CD14-positive monocyte (primary cell): ENCODE data around the gene SRSF12. TPM values are rescaled to one million over a fixed set of nuclear protein-coding genes. Genes with fewer than 3 reads are reported as not detected.

Experiments
- DNase-seq, 3 donors: peaks; one replicate each; pipeline ENCODE4 v3.0.0-alpha.2; 2011 to 2022
- H2AFZ ChIP-seq: 2 replicates; pipeline ENCODE4 v1.6.0; 2012; ENCODE audit warnings: mild to moderate bottlenecking, low read depth, low read length, inconsistent platforms; ENCODE audit not compliant: insufficient read depth, poor library complexity, severe bottlenecking
- H3K27ac ChIP-seq, 2 donors: 1 replicate in 1 of 2; 2 replicates in 1 of 2; pipeline ENCODE4 v1.5.1; 2012 to 2013; ENCODE audit warnings: low read length in 2 of 2, control low read depth in 1 of 2, inconsistent platforms in 1 of 2, low read depth in 1 of 2, mild to moderate bottlenecking in 1 of 2
- H3K27me3 ChIP-seq, 2 donors: one replicate each; pipeline versions ENCODE4 v1.6.0 to v1.6.1; 2011 to 2013; ENCODE audit warnings: low read length in 2 of 2; ENCODE audit not compliant: control insufficient read depth in 2 of 2, insufficient read depth in 2 of 2
- H3K36me3 ChIP-seq, 2 donors: replicated peaks in 1 of 2; 1 replicate in 1 of 2; 2 replicates in 1 of 2; pipeline versions ENCODE4 v1.5.1 to v1.6.1; 2012 to 2013; ENCODE audit warnings: low read length in 2 of 2, control low read depth in 1 of 2, inconsistent platforms in 1 of 2, mild to moderate bottlenecking in 1 of 2; ENCODE audit not compliant: insufficient read depth in 2 of 2, control insufficient read depth in 1 of 2
- H3K4me1 ChIP-seq, 2 donors: 1 replicate in 1 of 2; 2 replicates in 1 of 2; pipeline versions ENCODE4 v1.5.1 to v1.6.1; 2012 to 2013; ENCODE audit warnings: low read length in 2 of 2, control low read depth in 1 of 2, inconsistent platforms in 1 of 2, mild to moderate bottlenecking in 1 of 2, moderate library complexity in 1 of 2; ENCODE audit not compliant: insufficient read depth in 2 of 2, control insufficient read depth in 1 of 2
- H3K4me2 ChIP-seq: replicated peaks from 2 replicates; pipeline ENCODE3; 2012; ENCODE audit warnings: low read length, moderate library complexity, mild to moderate bottlenecking; ENCODE audit not compliant: poor library complexity, severe bottlenecking; ENCODE audit errors: extremely low read depth
- H3K4me3 ChIP-seq, 3 experiments: fragments of 200-600 bp in 1 of 3; sonication (generic) in 1 of 3; replicated peaks in 1 of 3; 1 replicate in 2 of 3; 2 replicates in 1 of 3; pipeline ENCODE4 v1.5.1; 2011 to 2013; ENCODE audit warnings: low read length in 3 of 3, mild to moderate bottlenecking in 3 of 3, control low read depth in 2 of 3, low read depth in 2 of 3, inconsistent platforms in 1 of 3, moderate library complexity in 1 of 3
- H3K79me2 ChIP-seq: 2 replicates; pipeline ENCODE4 v1.6.0; 2012; ENCODE audit warnings: mild to moderate bottlenecking, control low read depth, inconsistent platforms, low read length, moderate library complexity; ENCODE audit not compliant: insufficient read depth
- H3K9ac ChIP-seq: 2 replicates; pipeline ENCODE4 v1.6.0; 2017; ENCODE audit warnings: low read length, mild to moderate bottlenecking; ENCODE audit not compliant: insufficient read depth, poor library complexity, severe bottlenecking
- H3K9me3 ChIP-seq, 2 donors: replicated peaks in 1 of 2; 1 replicate in 1 of 2; 2 replicates in 1 of 2; pipeline versions ENCODE4 v1.5.1 to v1.6.1; 2012 to 2013; ENCODE audit warnings: low read length in 2 of 2, control low read depth in 1 of 2; ENCODE audit not compliant: control insufficient read depth in 1 of 2, insufficient read depth in 1 of 2
- H4K20me1 ChIP-seq: 2 replicates; pipeline ENCODE4 v1.6.0; 2012; ENCODE audit warnings: mild to moderate bottlenecking, low read length, control low read depth, moderate library complexity; ENCODE audit not compliant: insufficient read depth
- H3K27ac Mint-ChIP-seq, 7 donors: one replicate each; pipeline ENCODE4 v1.8.0; 2020; ENCODE audit warnings: mild to moderate bottlenecking in 7 of 7, mixed read lengths in 7 of 7, moderate library complexity in 6 of 7, inconsistent platforms in 2 of 7
- H3K27me3 Mint-ChIP-seq, 3 donors: one replicate each; pipeline ENCODE4 v1.8.0; 2021 to 2022; ENCODE audit warnings: low read depth in 3 of 3, mild to moderate bottlenecking in 3 of 3, mixed read lengths in 3 of 3, moderate library complexity in 3 of 3, inconsistent platforms in 1 of 3
- H3K36me3 Mint-ChIP-seq, 2 donors: one replicate each; pipeline ENCODE4 v1.8.0; 2020; ENCODE audit warnings: mixed read lengths in 2 of 2, inconsistent platforms in 1 of 2, mild to moderate bottlenecking in 1 of 2
- H3K4me1 Mint-ChIP-seq: one replicate; pipeline ENCODE4 v1.8.0; 2020; ENCODE audit warnings: mild to moderate bottlenecking, mixed read lengths
- H3K4me3 Mint-ChIP-seq, 2 donors: one replicate each; pipeline ENCODE4 v1.8.0; 2020; ENCODE audit warnings: mild to moderate bottlenecking in 2 of 2, mixed read lengths in 2 of 2, moderate library complexity in 1 of 2
- H3K9me3 Mint-ChIP-seq, 7 donors: one replicate each; pipeline ENCODE4 v1.8.0; 2020 to 2022; ENCODE audit warnings: mixed read lengths in 7 of 7, mild to moderate bottlenecking in 6 of 7, moderate library complexity in 6 of 7, inconsistent platforms in 2 of 7
- CTCF ChIP-seq: fragments of 200-600 bp; IDR thresholded peaks from one replicate; pipeline ENCODE4 v1.8.0; 2022; ENCODE audit warnings: antibody characterized with exemption, mild to moderate bottlenecking
- WGBS: methylation state at CpG from one replicate; pipeline ENCODE4 v1.1.5; 2013; ENCODE audit warnings: missing lambda C conversion rate; ENCODE audit not compliant: insufficient coverage; 5-methylcytosine and 5-hydroxymethylcytosine counted together
- intact Hi-C, 2 donors: fragments of 100-400 bp; cut with micrococcal nuclease; formaldehyde crosslinking; loops; one replicate each; pipeline versions ENCODE4 v1.15.0 to v1.15.1; 2023
- polyA plus RNA-seq, 3 donors: library from polyadenylated mRNA; depleted of rRNA in 1 of 3; unstranded in 2 of 3; stranded (reverse) in 1 of 3; fragments of 300-500 nt in 2 of 3; fragments of >200 nt in 1 of 3; fragmentation: Illumina TruSeq in 2 of 3; gene quantifications; 1 replicate in 2 of 3; 2 replicates in 1 of 3; pipeline ENCODE4 v1.2.3, GENCODE V29; 2012 to 2021

The SRSF12 gene
- polyA plus RNA-seq, 3 donors = 0.04 TPM; not detected in 2

DNA sequence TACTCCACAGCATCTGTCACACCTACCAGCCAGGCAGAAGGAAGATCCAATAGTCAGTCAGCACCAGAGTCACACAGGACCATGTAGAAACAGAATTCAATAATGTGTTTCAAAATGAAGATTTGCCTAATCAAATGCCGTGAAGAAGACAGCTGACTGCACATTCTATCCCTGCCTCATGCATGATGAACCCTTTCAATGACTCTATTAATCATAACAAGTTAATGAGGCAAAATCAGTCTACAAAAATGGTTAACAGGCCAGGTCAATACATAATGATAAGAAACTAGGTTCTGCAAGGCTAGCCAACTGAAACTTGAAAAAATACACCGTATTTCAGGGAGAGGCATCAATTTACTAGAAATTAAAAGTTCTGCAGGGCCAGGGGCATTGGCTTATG lies 44.0 kb downstream of the SRSF12 start:
- DNase-seq = no peak
- TF ChIP-seq CTCF = no peak
- peaks cover 33% of the 10 kb centered on the region for H3K4me1 Mint-ChIP-seq
- Histone ChIP-seq H2AFZ (no peak overlapping the region), H3K4me3 (peak overlapping the region in 1 of 3 experiments; percentile 71), H3K79me2 (no peaks in the 10 kb centered on the region), H3K27me3 (no peaks in the 10 kb centered on the region), H3K4me1 (peaks cover 26 to 31% of the 10 kb centered on the region in 2 donors), H3K9ac (no peak overlapping the region), H3K9me3 (no peaks in the 10 kb centered on the region), H3K4me2 (peak overlapping the region; percentile 71), H4K20me1 (no peaks in the 10 kb centered on the region), H3K36me3 (no peaks in the 10 kb centered on the region), H3K27ac (peak overlapping the region in 1 of 2 donors; percentile 83)
- no peaks in the 10 kb centered on the region for H3K27me3 Mint-ChIP-seq
- no peaks in the 10 kb centered on the region for H3K9me3 Mint-ChIP-seq
- H3K27ac Mint-ChIP-seq = peak overlapping the region in 5 of 7 donors; percentile 40 to 95 (median 89)
- peak overlapping the region in 1 of 2 donors; percentile 67 for H3K4me3 Mint-ChIP-seq
- intact Hi-C loops = loop anchor here in 1 of 2 donors (10.0 kb wide), 1 partner anchor 89 kb away; no protein-coding TSS in a partner anchor
- WGBS = 80% methylated on average over 1 of the region's 2 CpGs
- no peaks in the 10 kb centered on the region for H3K36me3 Mint-ChIP-seq

DNA sequence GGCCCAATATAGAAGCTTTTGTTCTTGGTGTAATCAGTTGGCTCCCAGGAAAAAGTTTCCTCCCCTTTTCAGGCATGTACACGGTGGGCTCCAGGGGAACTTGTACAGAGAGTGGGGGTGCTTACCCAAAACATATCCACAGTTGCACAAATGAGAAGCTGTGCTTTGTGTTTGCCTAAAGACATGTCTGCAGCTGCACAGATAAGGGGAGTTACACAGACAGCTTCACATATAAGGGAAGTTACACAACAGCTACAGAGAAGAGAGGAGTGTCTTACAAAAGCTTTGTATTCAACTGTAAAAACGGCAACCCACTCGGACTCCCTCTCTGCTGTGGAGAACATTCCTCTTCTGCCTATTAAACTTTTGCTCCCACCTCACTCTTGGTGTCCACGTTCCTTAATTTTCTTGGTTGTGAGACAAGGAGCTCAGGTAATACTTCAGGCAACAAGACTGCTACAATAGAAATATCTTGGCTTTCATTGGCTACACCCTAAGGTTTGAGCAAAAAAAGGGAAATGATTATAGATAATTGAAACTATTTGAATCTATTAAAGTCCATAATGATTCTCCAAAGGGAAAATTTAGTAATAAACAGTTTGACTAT lies 44.8 kb downstream of the SRSF12 start:
- Histone ChIP-seq H3K27me3 (no peaks in the 10 kb centered on the region), H3K9ac (peak overlapping the region; percentile 6), H3K27ac (peak overlapping the region in 1 of 2 donors; percentile 83), H3K4me2 (peak overlapping the region; percentile 71), H3K4me1 (peaks cover 21 to 26% of the 10 kb centered on the region in 2 donors), H3K4me3 (peak overlapping the region; percentile 7 to 71 (median 42)), H3K79me2 (no peaks in the 10 kb centered on the region), H3K36me3 (no peaks in the 10 kb centered on the region), H3K9me3 (no peaks in the 10 kb centered on the region), H4K20me1 (no peaks in the 10 kb centered on the region), H2AFZ (peak overlapping the region; percentile 78)
- Mint-ChIP-seq H3K27me3 (no peaks in the 10 kb centered on the region), H3K4me3 (peak overlapping the region; percentile 57 to 85), H3K4me1 (peaks cover 28% of the 10 kb centered on the region), H3K27ac (peak overlapping the region; percentile 84 to 95 (median 91)), H3K9me3 (no peaks in the 10 kb centered on the region), H3K36me3 (no peaks in the 10 kb centered on the region)
- peak; percentile 56 to 78 (median 73) for DNase-seq
- WGBS = no CpG with 5 or more reads among the region's 4 CpGs
- no peak for TF ChIP-seq CTCF
- intact Hi-C loops = loop anchor here in 1 of 2 donors (10.0 kb wide), 1 partner anchor 88 kb away; no protein-coding TSS in a partner anchor
